Ramos (cell line): ENCODE data around the gene MNS1.
"Not testable (repeated sequence)": the region's sequence is repeated elsewhere in the genome, so short reads cannot be mapped to it uniquely, and the experiment has no call there.

Experiments
- in situ Hi-C: fragments of 300-500 bp; cut with MboI; formaldehyde crosslinking; loops from one replicate; pipeline ENCODE4 v1.14.3; 2022; ENCODE audit warnings: low sequenced_read_pairs; ENCODE audit not compliant: unreplicated experiment

The MNS1 gene

DNA sequence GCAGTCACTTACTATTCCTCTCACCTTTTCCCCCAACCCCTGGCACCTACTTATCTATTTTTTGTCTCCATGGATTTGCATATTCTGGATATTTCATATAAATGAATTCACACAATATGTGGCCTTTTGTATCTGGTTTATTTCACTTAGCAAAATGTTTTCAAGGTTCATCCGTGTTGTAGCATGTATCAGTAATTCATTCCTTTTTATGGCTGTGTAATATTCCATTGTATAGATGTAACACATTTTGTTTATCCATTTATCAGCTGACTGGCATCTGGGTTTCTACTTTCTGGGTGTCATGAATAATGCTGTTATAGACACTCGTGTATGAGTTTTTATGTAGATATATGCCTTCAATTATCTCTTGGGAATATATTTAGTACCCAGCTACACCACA, 5.8 kb downstream of the MNS1 start:
- in situ Hi-C loops = no loop called here

DNA sequence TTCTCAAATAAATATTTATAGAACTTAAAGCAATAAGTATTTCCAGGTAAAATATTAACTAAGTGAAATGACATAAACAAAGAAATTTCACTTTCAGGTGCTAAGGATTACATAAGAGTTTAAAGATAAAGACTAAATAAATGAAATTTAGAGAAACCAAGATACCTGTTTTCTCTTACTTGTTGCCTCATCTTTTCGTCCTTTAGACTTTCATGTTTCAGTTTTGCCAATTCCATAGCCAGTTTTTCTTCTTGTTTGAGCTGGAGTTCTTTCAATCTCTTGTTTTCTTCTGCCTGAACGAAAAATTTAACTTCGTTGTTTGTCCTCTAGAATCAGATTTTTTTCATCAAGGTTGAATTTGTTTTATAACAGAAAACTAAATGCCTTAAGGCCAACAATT, 8.7 kb downstream of the MNS1 start:
- in situ Hi-C loops = no loop called here

DNA sequence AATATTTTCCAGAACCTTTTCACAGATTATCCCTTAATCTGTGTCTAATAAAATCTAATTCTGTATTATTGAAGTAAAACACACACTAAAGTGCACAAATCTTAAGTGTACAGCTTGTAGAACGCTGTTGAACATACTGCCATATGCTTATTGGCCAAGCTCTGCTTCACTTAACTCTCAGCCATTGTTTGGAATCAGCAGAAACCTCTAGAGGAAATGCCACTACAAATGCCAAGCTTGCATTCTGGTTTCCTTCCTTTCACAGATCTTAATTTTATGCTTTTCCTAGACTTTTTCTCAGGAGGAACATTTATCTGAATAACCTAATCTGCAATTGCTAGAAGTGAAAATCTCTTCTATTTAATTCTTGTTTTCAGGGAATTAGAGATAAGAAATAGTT, 10.1 kb downstream of the MNS1 start:
- in situ Hi-C loops = no loop called here

DNA sequence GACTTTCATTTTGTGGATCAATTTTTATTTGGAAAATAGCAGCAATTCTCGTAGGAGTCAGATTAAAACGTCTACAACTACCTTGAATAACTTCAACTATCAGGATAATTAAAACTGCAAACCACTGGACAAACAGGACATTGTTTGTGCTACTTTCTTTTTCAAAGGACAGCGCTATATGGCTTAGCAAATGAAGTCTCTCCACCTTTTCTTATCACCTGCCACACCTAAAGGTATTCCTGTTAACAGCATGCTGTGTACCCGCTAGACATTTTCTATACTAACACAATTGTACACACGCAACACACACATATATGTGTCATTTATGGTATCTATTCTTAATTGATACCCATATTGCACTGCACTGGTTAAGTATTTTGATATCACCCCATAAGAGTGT, 19.2 kb downstream of the MNS1 start:
- in situ Hi-C loops = loop anchor here (25.0 kb wide), 1 partner anchor 783 kb away; no protein-coding TSS in a partner anchor

DNA sequence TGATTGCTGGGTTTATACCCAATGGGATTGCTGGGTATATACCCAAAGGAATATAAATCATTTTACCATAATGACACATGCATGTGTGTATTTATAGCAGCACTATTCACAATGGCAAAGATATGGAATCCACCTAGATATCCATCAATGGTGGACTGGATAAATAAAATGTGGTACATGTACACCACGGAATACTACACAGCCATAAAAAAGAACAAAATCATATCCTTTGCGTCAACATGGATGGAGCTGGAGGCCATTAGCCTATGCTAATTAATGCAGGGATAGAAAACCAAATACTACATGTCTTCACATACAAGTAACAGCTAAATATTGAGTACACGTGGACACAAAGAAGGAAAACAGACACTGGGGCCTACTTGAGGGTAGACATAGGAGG, 22.6 kb downstream of the MNS1 start:
- in situ Hi-C loops = loop anchor here (25.0 kb wide), 1 partner anchor 780 kb away; no protein-coding TSS in a partner anchor

DNA sequence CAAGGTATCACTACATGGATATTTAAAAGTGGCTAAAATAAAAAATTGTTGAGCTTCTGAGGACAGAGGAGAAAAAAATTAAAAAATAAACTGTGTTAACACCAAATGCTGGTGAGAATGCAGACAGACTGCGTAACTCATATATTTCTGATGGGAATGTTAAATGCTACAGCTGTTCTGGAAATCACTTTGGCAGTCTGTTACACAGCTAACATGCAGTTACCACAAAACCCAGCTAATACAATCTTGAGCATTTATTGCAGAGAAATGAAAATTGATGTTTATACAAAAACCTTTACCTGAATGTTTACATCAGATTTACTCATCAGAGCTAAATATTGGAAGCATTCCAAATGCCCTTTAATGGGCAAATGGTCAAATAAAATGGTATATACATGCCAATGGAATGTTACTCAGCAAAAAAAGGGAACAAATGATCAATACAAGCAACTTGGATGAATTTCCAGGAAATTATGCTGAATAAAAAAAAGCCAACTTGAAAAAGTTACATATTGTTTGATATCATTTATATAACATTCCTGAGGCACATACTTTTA, 24.6 kb downstream of the MNS1 start:
- in situ Hi-C loops = loop anchor here (25.0 kb wide), 1 partner anchor 778 kb away; no protein-coding TSS in a partner anchor

DNA sequence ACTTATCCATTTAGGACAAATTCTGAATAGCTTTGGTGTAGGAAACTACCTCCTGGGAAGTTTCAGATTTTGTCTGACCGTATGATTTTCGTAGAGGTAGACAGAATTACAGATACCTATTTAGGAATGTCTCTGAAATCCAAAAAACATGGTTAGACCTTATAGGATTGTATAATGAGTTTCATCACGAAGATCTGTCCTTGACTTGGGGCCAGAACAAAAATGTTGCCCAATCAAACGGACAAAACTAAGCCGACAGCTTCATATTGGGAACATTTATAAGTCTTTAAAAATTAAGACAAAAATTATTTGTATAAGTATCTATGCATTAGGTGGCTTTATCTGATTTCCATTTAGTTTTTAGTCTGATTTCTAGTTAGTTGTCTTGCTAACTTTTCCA, 32.6 kb downstream of the MNS1 start:
- in situ Hi-C loops = loop anchor here (10.0 to 25.0 kb wide), 2 partner anchors 178 to 770 kb away; no protein-coding TSS in a partner anchor

DNA sequence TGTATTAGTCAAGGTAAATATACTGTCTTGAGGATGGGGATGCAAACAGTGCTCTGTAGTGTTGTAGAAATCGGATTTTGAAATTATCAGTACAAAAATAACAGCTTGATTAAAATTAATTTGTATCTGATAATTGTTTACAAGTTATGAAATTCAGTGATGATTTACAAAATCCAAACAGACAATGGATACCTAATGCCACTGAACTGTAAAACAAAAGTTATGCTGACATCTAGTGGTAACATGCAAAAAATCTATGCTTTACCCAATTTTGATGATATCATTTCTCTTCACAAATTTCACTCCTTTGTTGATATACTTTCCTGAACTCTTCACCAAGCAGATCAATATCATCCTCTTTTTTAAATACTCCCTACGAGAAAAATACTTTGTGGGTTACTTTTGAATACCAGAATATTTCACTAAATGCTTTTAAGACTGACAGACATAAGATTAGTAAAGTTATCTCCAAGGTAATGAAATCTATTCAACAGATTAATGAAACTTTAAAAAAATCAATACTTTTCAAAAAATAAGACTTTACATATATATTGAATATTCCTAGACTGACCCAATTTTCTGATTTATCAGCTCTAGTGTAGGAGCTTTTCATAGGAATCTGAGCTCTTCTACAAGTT, 36.0 kb downstream of the MNS1 start:
- in situ Hi-C loops = loop anchor here (25.0 kb wide), 1 partner anchor 767 kb away; no protein-coding TSS in a partner anchor

DNA sequence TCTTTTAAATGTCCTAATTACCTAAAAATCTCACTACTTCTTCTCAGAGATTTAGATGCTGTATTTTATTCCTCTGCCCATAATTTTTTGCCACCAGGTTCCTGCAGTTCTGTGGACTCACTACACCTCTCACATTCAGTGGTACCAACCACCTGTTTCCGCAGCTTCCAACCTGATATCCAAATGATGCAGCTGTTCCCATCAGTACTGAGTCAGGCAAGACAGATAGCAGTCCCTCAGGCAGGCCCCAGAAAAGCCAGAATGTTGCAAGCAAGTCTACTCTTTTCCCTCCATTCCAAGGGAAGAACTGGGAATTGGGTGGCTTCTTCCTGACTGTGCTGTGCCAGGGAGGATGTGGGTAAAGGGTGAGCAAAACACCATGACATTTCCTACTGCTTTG, 39.0 kb downstream of the MNS1 start:
- in situ Hi-C loops = loop anchor here (25.0 kb wide), 1 partner anchor 764 kb away; no protein-coding TSS in a partner anchor

DNA sequence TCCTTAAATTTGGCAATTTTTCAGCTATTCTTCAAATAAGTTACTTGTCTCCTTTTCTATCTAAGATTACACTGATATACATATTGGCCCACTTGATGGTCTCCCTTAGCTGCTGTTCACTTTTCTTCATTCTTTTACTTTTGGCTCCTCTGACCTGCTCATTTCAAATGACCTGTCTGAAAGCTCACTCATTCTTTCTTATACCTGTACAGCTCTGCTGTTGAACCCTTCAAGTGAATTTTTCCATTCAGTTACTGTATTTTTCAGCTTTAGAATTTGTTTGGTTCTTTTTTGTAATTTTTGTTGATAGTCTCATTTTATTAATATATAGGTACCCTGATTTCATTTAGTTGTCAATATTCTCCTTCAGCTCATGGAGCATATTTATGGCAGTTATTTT, 39.7 kb downstream of the MNS1 start:
- in situ Hi-C loops = loop anchor here (25.0 kb wide), 1 partner anchor 763 kb away; no protein-coding TSS in a partner anchor

DNA sequence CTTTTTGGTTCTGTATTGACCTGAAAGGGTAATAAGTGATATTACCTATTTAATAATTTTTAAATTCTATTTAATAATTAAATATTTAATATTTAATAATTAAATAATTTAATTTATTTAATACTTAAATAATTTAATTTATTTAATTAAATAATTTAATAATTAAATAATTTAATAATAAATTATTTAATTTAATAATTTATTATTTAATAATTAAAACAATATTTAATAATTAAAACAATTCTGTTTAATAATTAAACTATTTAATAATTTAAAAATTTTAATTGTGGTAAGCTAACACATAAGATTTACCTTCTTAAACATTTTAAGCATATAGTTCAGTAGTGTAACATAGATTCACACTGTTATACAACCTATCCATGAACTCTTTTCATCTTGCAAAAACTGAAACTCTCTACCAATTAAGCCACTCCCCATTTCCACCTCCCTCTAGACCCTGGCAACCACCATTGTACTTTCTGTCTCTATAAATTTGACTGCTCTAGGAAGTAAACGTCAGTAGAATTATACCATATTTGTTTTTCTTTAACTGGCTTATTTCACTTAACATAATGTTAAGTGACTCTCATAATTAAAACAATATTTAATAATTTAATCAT, 51.7 kb downstream of the MNS1 start:
- in situ Hi-C loops = not testable (repeated sequence)

DNA sequence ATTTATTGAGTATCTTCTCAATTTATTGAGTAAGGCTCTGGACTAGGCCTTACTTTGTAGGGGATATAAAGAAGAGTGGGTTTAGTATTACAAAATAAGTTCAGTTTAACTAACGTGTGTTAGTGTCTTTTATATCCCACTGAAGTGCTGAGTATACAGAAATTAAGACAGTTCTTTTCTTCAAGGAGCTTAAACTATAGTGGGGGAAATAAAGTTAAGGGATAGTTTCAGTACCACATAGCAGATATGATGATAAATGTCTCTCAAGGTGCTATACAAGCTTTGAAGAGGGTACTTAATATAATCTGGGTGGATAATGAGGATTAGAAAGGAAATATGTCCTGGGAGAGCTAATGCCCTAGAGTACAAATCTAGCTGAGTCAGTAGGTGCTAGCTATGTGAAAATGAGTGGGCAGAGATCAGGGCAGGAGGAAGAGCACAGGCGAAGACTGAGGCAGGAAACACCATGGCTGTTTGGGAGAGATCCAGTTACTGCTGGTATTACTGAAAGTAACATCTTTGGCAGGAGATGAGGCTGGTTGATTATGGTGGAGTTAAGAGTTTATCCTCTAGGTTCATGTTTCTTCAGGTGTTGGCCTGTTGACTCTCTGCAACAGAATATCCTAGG, 53.7 kb downstream of the MNS1 start:
- in situ Hi-C loops = no loop called here

DNA sequence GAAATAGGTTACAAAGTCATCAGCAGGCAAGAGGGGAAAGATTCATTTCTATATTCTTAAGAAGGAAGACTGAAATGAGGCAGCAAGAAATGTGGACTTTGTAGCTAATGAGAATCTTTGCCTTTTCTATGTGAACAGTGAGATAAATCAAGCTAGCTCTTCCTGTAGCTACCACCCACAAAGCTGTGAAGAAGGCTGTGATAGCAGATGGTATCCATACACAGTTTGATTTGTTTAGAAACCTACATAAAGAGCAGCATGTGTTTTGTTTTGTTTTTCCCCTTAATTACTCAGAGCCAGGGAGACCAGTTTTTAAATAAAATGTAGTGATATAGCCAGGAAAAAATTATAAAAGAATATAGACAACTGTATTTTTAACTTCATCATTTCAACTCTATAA, 54.2 kb downstream of the MNS1 start:
- in situ Hi-C loops = no loop called here

DNA sequence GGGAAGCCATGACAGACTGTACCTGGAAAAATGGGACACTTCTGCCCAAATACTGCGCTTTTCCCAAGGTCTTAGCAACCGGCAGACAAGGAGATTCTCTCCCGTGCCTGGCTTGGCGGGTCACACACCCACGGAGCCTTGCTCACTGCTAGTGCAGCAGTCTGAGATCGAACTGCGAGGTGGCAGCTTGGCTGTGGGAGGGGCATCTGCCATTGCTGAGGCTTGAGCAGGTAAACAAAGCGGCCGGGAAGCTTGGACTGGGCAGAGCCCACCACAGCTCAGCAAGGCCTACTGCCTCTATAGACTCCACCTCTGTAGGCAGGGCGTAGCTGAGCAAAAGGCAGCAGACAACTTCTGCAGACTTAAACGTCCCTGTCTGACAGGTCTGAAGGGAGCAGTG, 65.7 kb downstream of the MNS1 start:
- in situ Hi-C loops = not testable (repeated sequence)

DNA sequence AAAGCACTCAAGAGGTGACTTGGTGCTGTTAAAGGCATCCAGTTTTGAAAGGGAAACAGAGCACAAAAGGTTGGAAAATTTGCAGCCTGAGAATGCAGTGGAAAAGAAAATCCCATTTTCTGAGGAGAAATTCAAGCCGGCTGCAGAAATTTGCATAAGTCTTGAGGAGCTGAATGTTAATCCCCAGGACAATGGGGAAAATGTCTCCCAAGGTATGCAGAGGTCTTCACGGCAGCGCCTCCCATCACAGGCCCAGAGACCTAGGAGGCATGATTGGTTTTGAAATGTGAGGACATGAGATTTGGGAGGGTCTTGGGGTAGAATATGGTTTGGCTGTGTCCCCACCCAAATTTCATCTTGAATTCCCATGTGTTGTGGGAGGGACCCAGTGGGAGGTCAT, 67.6 kb downstream of the MNS1 start:
- in situ Hi-C loops = not testable (repeated sequence)

DNA sequence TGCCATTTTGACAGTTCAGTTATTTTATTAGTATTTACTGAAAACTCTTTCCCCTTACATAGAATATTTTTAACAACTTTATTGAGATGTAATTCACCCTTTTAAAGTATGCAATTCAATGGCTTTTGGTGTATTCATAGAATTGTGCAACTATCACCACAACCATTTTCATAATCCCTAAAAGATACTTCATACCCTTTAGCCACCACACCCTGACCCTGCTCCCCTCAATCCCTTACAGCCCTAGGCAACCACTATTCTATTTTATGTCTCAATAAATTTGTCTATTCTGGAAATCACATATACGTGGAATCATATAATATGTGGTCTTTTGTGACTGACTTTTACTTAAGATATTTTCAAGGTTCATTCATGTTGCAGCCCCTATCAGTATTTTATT, 70.0 kb downstream of the MNS1 start:
- in situ Hi-C loops = no loop called here

DNA sequence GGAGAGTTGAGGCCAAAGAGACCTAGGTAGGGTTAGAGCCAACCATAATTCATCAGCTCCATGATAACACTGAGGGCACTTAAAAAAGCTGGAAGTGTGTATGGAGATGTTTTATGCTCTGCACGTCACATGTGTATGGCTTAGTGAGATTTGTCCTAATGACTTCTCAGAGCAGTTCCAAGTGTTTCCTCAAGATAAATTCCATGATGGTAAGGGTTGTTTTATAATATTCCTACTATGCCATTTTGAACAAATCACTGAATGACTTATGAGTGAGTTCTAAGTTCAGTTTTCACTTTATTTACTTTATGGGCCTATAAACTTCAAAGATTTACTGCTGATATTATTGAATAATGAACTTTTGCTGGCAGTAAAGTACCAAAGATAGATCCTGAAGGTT, 71.7 kb downstream of the MNS1 start:
- in situ Hi-C loops = no loop called here

DNA sequence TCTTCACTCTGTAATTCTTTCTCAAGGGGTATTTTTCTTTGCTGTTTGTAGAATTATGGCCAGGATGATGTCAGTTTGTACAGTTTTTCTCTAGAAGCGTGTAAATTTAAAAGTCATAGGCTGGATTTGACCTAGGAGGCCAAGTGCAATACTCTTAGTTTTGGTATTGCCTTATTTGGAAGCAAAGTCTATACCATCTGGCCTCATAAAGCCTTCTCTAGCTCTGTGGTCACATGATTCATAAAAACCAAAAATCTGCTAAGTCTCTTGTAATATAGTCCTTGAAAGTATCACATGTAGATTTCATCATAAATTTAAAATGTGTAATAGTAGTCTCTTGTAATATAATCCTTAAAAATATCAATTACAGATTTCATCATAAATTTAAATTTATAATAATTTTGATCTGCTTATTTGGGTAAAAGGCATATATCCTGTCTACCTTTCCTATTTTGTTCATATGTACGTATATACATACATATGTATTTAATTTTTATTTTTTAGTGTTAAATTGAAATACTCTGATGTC, 74.1 kb downstream of the MNS1 start:
- in situ Hi-C loops = no loop called here

DNA sequence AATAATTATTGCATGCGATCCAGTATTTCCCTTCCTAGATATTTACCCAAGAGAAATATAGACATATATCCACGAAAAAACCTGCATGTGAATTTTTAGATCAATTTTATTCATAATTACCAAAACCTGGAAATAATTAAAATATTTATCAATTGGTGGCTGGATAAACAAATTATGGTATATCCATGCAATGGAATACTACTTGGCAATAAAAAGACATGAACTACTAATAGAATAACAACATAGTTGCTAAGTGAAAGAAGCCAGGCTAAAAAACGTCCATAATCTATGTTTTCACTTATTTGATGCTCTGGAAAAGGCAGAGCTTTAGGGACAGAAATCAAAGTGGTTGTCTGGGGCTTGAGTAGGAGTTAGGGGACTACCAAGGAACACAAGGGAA, 79.0 kb downstream of the MNS1 start:
- in situ Hi-C loops = no loop called here

DNA sequence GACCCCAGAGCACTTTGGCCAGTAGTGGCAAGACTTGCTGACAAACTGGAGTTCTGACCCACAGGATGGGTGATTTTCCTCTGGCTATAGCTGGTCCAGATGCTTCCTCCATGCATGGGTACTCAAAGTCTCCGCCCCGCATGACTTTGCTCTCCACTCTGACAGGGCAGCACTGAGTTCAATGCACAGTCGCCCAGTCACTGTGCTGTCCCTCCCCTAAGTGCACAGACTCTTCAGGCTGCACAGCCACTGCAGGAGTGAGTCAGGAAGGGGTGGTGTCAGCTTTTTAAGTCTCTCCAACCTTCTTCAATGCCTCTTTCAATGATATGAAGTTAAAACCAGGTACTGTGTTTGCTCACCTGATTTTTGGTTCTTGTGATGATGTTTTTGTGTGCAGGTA, 81.9 kb downstream of the MNS1 start:
- in situ Hi-C loops = no loop called here
